Nephron progenitor cell (in vitro differentiated cells): ENCODE data around the gene YTHDF1.

ENCODE experiments used
- DNase-seq: peaks from one replicate; pipeline ENCODE4 v3.0.0; 2021
- H3K27ac Mint-ChIP-seq: 2 replicates; pipeline ENCODE4 v1.8.0; 2021; ENCODE audit warnings: mild to moderate bottlenecking, moderate library complexity, mixed read lengths
- H3K27me3 Mint-ChIP-seq: 2 replicates; pipeline ENCODE4 v1.8.0; 2021; ENCODE audit warnings: mild to moderate bottlenecking, low read depth, mixed read lengths; ENCODE audit not compliant: poor library complexity
- H3K36me3 Mint-ChIP-seq: 2 replicates; pipeline ENCODE4 v1.8.0; 2021; ENCODE audit warnings: low read depth, mixed read lengths
- H3K4me1 Mint-ChIP-seq: 2 replicates; pipeline ENCODE4 v1.8.0; 2021; ENCODE audit warnings: mixed read lengths
- H3K4me3 Mint-ChIP-seq: 2 replicates; pipeline ENCODE4 v1.8.0; 2021; ENCODE audit warnings: mild to moderate bottlenecking, moderate library complexity, mixed read lengths
- H3K9me3 Mint-ChIP-seq: 2 replicates; pipeline ENCODE4 v1.8.0; 2021; ENCODE audit warnings: mild to moderate bottlenecking, moderate library complexity, mixed read lengths
- CTCF ChIP-seq: fragments of 200-600 bp; sonication (generic); IDR thresholded peaks from 2 replicates; pipeline ENCODE4 v1.5.0; 2021; ENCODE audit warnings: antibody characterized with exemption

The YTHDF1 gene

GRCh38 chr20:63202021-63202420 lies 13.9 kb downstream of the YTHDF1 start:
- H3K27me3 Mint-ChIP-seq = peaks cover 3% of the 10 kb centered on the region
- TF ChIP-seq CTCF = no peak
- DNase-seq = no peak
- peaks cover 71% of the 10 kb centered on the region for H3K36me3 Mint-ChIP-seq
- no peak overlapping the region for H3K27ac Mint-ChIP-seq
- peaks cover 30% of the 10 kb centered on the region for H3K4me1 Mint-ChIP-seq
- H3K9me3 Mint-ChIP-seq = no peaks in the 10 kb centered on the region
- H3K4me3 Mint-ChIP-seq = no peak overlapping the region

GRCh38 chr20:63198606-63199005 lies 17.3 kb downstream of the YTHDF1 start:
- peaks cover 6% of the 10 kb centered on the region for H3K27me3 Mint-ChIP-seq
- no peak for DNase-seq
- no peaks in the 10 kb centered on the region for H3K9me3 Mint-ChIP-seq
- no peak overlapping the region for H3K4me3 Mint-ChIP-seq
- H3K36me3 Mint-ChIP-seq = peaks cover 79% of the 10 kb centered on the region
- TF ChIP-seq CTCF = no peak
- peaks cover 27% of the 10 kb centered on the region for H3K4me1 Mint-ChIP-seq
- H3K27ac Mint-ChIP-seq = peak overlapping the region; percentile 19

- H3K27me3 Mint-ChIP-seq = peaks cover 6% of the 10 kb centered on the region
- no peak overlapping the region for H3K4me3 Mint-ChIP-seq
- DNase-seq = no peak
Measured at GRCh38 chr20:63196768-63197470, 19.0 kb downstream of the YTHDF1 start.

GRCh38 chr20:63194797-63195173 lies 21.1 kb downstream of the YTHDF1 start:
- H3K36me3 Mint-ChIP-seq = peaks cover 58% of the 10 kb centered on the region
- no peak overlapping the region for H3K4me3 Mint-ChIP-seq
- peaks cover 9% of the 10 kb centered on the region for H3K27me3 Mint-ChIP-seq
- H3K9me3 Mint-ChIP-seq = no peaks in the 10 kb centered on the region
- H3K4me1 Mint-ChIP-seq = peaks cover 27% of the 10 kb centered on the region
- peak overlapping the region; percentile 68 for H3K27ac Mint-ChIP-seq
- DNase-seq = no peak
- TF ChIP-seq CTCF = no peak

More at GRCh38 chr20:63196768-63197470, 19.0 kb downstream of the YTHDF1 start:
- peaks cover 27% of the 10 kb centered on the region for H3K4me1 Mint-ChIP-seq
- no peaks in the 10 kb centered on the region for H3K9me3 Mint-ChIP-seq
- peaks cover 68% of the 10 kb centered on the region for H3K36me3 Mint-ChIP-seq
- no peak for TF ChIP-seq CTCF
- no peak overlapping the region for H3K27ac Mint-ChIP-seq

- Mint-ChIP-seq H3K4me1 (peaks cover 27% of the 10 kb centered on the region), H3K9me3 (no peaks in the 10 kb centered on the region), H3K27ac (peak overlapping the region; percentile 45), H3K4me3 (no peak overlapping the region), H3K36me3 (peaks cover 53% of the 10 kb centered on the region), H3K27me3 (peaks cover 13% of the 10 kb centered on the region)
- no peak for TF ChIP-seq CTCF
- DNase-seq = no peak
Measured at GRCh38 chr20:63194007-63194796, 21.7 kb downstream of the YTHDF1 start.
